PC-3 (cell line): Measurements from ENCODE around the gene PRKAR2B. TPM values are rescaled to one million over a fixed set of nuclear protein-coding genes. Genes with fewer than 3 reads are reported as not detected.

Source experiments
- ATAC-seq: fragments of 200-7000 bp; cut with Tn5 transposase; 2 replicates; pipeline ENCODE4 v1.9.1; 2020; ENCODE audit warnings: mild to moderate bottlenecking, moderate library complexity
- BruUV-seq: library from RNA; stranded (reverse); fragments of 400-500 nt; replicated peaks from 2 replicates; lab custom pipeline; 2021; lab: Mats Ljungman, UMichigan
- CTCF ChIA-PET: fragments of 300-600 bp; sonication (Branson Sonifier 250); formaldehyde crosslinking; loops from one replicate; lab custom pipeline; 2022; ENCODE audit warnings: antibody characterized with exemption; lab: Charles Lee
- POLR2A ChIA-PET: fragments of 300-600 bp; sonication (Branson Sonifier 250); formaldehyde crosslinking; loops from one replicate; lab custom pipeline; 2022; ENCODE audit warnings: antibody characterized with exemption; ENCODE audit not compliant: unreplicated experiment; lab: Charles Lee
- DNase-seq: peaks from one replicate; pipeline ENCODE4 v3.0.0-alpha.2; 2015
- H2AFZ ChIP-seq: fragments of 300-600 bp; sonication (generic); 2 replicates; pipeline ENCODE4 v1.6.0; 2016; ENCODE audit warnings: antibody characterized with exemption, low read length
- H3F3A ChIP-seq: fragments of 300-600 bp; sonication (generic); one replicate; pipeline ENCODE4 v1.6.0; 2017; ENCODE audit warnings: antibody characterized with exemption, low read length, control low read depth, mild to moderate bottlenecking; ENCODE audit not compliant: unreplicated experiment
- H3K27ac ChIP-seq: fragments of 300-600 bp; sonication (generic); 2 replicates; pipeline ENCODE4 v1.5.1; 2016; ENCODE audit warnings: mild to moderate bottlenecking, low read length
- H3K27me3 ChIP-seq: fragments of 300-600 bp; sonication (generic); 2 replicates; pipeline ENCODE4 v1.6.1; 2016; ENCODE audit warnings: low read length, mixed read lengths
- H3K36me3 ChIP-seq: fragments of 300-600 bp; sonication (generic); 2 replicates; pipeline ENCODE4 v1.6.1; 2016; ENCODE audit warnings: low read depth, mixed run types, low read length, mixed read lengths
- H3K4me1 ChIP-seq: fragments of 300-600 bp; sonication (generic); 2 replicates; pipeline ENCODE4 v1.5.1; 2016; ENCODE audit warnings: low read length; ENCODE audit not compliant: insufficient read depth
- H3K4me2 ChIP-seq: fragments of 300-600 bp; sonication (generic); 2 replicates; pipeline ENCODE4 v1.6.0; 2016; ENCODE audit warnings: low read length
- H3K4me3 ChIP-seq: fragments of 300-600 bp; sonication (generic); 2 replicates; pipeline ENCODE4 v1.5.1; 2016; ENCODE audit warnings: mild to moderate bottlenecking, low read length, mixed read lengths
- H3K79me2 ChIP-seq: fragments of 300-600 bp; sonication (generic); 2 replicates; pipeline ENCODE4 v1.6.1; 2017; ENCODE audit warnings: low read length, mixed read lengths
- H3K9ac ChIP-seq: fragments of 300-600 bp; sonication (generic); 2 replicates; pipeline ENCODE4 v1.6.0; 2016; ENCODE audit warnings: mild to moderate bottlenecking, low read length
- H3K9me2 ChIP-seq: fragments of 300-600 bp; sonication (generic); replicated peaks from 2 replicates; pipeline ENCODE4 v1.6.1; 2016; ENCODE audit warnings: mixed run types, low read length, mixed read lengths
- H3K9me3 ChIP-seq: fragments of 300-600 bp; sonication (generic); 2 replicates; pipeline ENCODE4 v1.6.1; 2016; ENCODE audit warnings: low read length, mixed read lengths
- H4K20me1 ChIP-seq: fragments of 300-600 bp; sonication (generic); 2 replicates; pipeline ENCODE4 v1.6.1; 2016; ENCODE audit warnings: low read length, mixed read lengths
- EZH2 ChIP-seq: fragments of 300-600 bp; sonication (generic); IDR thresholded peaks from one replicate; pipeline ENCODE4 v1.6.1; 2017; ENCODE audit warnings: antibody characterized with exemption, mild to moderate bottlenecking, low read length; ENCODE audit not compliant: unreplicated experiment
- EZH2phosphoT487 ChIP-seq: fragments of 300-600 bp; sonication (generic); IDR thresholded peaks from 2 replicates; pipeline ENCODE4 v1.6.1; 2018; ENCODE audit warnings: mild to moderate bottlenecking, antibody characterized with exemption, low read length, borderline replicate concordance
- intact Hi-C: fragments of 100-400 bp; cut with micrococcal nuclease; formaldehyde crosslinking; loops from 2 replicates; pipeline ENCODE4 v1.9.0; 2023
- total RNA-seq: library from RNA; depleted of rRNA; stranded (reverse); fragments of >200 nt; gene quantifications from 2 replicates; pipeline ENCODE4 v1.2.3, GENCODE V29; 2014
- TF ChIP-seq, protein P1 (sequence below): fragments of 300-600 bp; sonication (generic); conservative IDR thresholded peaks from 2 replicates; pipeline ENCODE4 v1.5.1; 2017; ENCODE audit warnings: antibody characterized with exemption, low read depth, mild to moderate bottlenecking, low read length

The PRKAR2B gene
- total RNA-seq, 1 experiment from 2014 or later: 0.29 TPM

DNA sequence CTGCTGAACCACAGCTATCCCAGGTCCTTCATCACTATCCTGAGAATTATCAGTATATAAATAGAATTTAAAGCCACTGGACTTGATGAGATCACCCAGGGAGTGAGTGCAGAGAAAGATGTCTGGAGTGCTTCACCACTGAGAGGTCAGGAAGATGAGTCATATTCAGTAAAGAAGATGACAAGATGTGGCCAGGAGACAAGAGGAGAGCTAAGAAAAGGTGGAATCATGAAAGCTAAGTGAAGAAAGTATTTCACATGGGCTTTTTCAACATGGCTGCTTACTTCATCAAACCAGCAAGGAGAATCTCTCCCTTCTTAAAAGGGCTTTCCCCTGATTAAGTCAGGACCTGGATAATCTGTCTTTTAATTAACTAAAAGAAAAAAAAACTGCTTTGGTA lies 9.1 kb upstream of the PRKAR2B start:
- peak; percentile 68 for DNase-seq
- peak; percentile 82 for ATAC-seq
- no peak overlapping the region for H3K4me2 ChIP-seq

DNA sequence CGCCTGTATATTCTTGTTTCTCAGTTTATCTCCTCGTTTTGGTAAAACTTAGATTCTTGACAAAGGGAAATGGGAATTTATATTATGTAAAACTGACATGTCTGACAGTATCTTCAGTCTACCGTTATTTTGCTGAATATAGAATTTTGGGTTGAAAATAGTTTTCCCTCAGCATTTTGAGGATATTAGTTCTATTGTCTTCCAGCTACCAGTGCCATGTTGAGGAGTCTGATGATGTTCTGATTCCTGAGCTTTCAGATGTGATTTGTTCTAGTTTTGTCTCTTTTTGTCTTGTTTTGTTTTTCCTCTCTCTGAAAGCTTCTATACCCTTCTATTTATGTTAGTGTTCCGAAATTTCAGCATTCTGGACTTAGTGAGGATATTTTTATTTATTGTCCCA lies 8.0 kb upstream of the PRKAR2B start:
- BruUV-seq: no TSS peak
- Histone ChIP-seq H3K4me2 (no peak overlapping the region), H4K20me1 (no peaks in the 10 kb centered on the region), H3K79me2 (no peaks in the 10 kb centered on the region), H3K9ac (no peak overlapping the region), H3F3A (no peaks in the 10 kb centered on the region), H3K9me3 (no peaks in the 10 kb centered on the region), H3K36me3 (no peaks in the 10 kb centered on the region), H3K4me3 (no peak overlapping the region), H3K4me1 (no peaks in the 10 kb centered on the region), H3K9me2 (no peaks in the 10 kb centered on the region), H3K27me3 (no peaks in the 10 kb centered on the region; the same call in 1 of the 2 replicates), H3K27ac (no peak overlapping the region), H2AFZ (no peak overlapping the region)
- intact Hi-C loops: no loop called here
- no peak for DNase-seq
- TF ChIP-seq, protein P1, sequence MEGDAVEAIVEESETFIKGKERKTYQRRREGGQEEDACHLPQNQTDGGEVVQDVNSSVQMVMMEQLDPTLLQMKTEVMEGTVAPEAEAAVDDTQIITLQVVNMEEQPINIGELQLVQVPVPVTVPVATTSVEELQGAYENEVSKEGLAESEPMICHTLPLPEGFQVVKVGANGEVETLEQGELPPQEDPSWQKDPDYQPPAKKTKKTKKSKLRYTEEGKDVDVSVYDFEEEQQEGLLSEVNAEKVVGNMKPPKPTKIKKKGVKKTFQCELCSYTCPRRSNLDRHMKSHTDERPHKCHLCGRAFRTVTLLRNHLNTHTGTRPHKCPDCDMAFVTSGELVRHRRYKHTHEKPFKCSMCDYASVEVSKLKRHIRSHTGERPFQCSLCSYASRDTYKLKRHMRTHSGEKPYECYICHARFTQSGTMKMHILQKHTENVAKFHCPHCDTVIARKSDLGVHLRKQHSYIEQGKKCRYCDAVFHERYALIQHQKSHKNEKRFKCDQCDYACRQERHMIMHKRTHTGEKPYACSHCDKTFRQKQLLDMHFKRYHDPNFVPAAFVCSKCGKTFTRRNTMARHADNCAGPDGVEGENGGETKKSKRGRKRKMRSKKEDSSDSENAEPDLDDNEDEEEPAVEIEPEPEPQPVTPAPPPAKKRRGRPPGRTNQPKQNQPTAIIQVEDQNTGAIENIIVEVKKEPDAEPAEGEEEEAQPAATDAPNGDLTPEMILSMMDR: no peak
- TF ChIP-seq EZH2 (no peak), EZH2phosphoT487 (no peak)
- ChIA-PET POLR2A (no interaction called here), CTCF (no interaction called here)
- no peak for ATAC-seq

More for the DNA sequence above, 9.1 kb upstream of the PRKAR2B start:
- H3K36me3 ChIP-seq: no peaks in the 10 kb centered on the region
- POLR2A ChIA-PET: no interaction called here
- H3K27me3 ChIP-seq: no peaks in the 10 kb centered on the region; the same call in 1 of the 2 replicates
- H3F3A ChIP-seq: no peaks in the 10 kb centered on the region
- no peaks in the 10 kb centered on the region for H3K4me1 ChIP-seq
- no peaks in the 10 kb centered on the region for H4K20me1 ChIP-seq
- CTCF ChIA-PET: no interaction called here
- BruUV-seq: no TSS peak
- TF ChIP-seq EZH2phosphoT487: no peak
- no peak for TF ChIP-seq EZH2
- TF ChIP-seq, protein P1: no peak
- H3K9me2 ChIP-seq: no peaks in the 10 kb centered on the region
- no peak overlapping the region for H3K4me3 ChIP-seq
- H3K9me3 ChIP-seq: no peaks in the 10 kb centered on the region
- no peaks in the 10 kb centered on the region for H3K79me2 ChIP-seq
- no peak overlapping the region for H2AFZ ChIP-seq
- H3K9ac ChIP-seq: no peak overlapping the region
- intact Hi-C loops: no loop called here
- H3K27ac ChIP-seq: no peak overlapping the region

DNA sequence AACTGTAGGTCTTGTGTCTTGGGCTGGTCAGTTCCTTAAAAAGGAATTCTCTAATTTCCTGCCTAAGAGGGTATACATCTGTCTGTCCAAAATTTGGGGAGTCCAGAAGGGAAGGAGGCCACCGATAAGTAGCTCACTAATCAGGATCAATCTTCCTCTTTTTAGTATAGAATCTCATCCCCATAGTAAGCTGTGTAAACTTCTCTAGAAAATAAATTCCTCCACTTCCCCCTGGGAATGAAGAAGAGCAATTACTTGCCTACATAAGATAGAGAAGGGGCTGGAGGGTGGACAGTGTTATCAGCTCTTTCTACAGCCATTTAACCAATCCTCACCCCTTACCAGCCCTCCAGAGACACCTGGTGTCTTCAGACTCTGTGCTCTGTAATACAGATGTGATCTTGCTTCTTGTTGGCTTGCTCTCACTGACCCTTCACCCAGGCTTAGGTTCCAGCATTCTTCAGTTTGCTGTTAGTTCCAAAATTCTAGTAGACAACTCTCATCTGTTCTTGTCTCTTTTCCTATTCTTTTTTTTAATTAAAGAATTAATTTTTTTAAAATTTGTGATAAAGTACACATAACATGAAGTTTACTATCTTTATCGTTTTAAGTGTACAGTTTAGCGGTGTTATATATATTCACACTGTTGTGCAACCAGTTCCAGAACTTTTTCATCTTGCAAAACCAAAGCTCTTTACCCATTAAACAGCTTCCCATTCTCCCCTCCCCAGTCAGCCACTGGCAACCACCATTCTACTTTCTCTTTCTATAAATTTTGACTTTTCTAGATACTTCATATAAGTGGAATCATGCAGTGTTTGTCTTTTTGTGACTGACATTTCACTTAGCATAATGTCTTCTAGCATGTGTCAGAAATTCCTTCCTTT lies 6.5 kb upstream of the PRKAR2B start:
- DNase-seq: no peak
- no peak overlapping the region for H2AFZ ChIP-seq
- H3K9me2 ChIP-seq: no peaks in the 10 kb centered on the region
- no peaks in the 10 kb centered on the region for H3F3A ChIP-seq
- POLR2A ChIA-PET: no interaction called here
- CTCF ChIA-PET: no interaction called here
- no TSS peak for BruUV-seq
- intact Hi-C loops: no loop called here
- H3K9ac ChIP-seq: no peak overlapping the region
- no peaks in the 10 kb centered on the region for H3K36me3 ChIP-seq
- no peaks in the 10 kb centered on the region for H3K9me3 ChIP-seq
- H3K4me1 ChIP-seq: no peaks in the 10 kb centered on the region
- H4K20me1 ChIP-seq: no peaks in the 10 kb centered on the region
- H3K79me2 ChIP-seq: no peaks in the 10 kb centered on the region
- no peak overlapping the region for H3K4me2 ChIP-seq
- no peak overlapping the region for H3K4me3 ChIP-seq
- H3K27me3 ChIP-seq: no peaks in the 10 kb centered on the region; the same call in 1 of the 2 replicates
- ATAC-seq: no peak
- H3K27ac ChIP-seq: no peak overlapping the region
- TF ChIP-seq EZH2phosphoT487 (no peak), EZH2 (no peak)
- TF ChIP-seq, protein P1: no peak
